Neural crest cell (in vitro differentiated cells): ENCODE measurements around the gene EHBP1L1. TPM values are rescaled to one million over a fixed set of nuclear protein-coding genes. Genes with fewer than 3 reads are reported as not detected.
A peak's percentile ranks its signal among the peaks of the same experiment; 100 is the strongest.

Experiments used
- DNase-seq: peaks from one replicate; pipeline ENCODE4 v3.0.0; 2021; ENCODE audit warnings: low read depth, mixed read lengths, low spot score
- H3K27ac Mint-ChIP-seq: one replicate; pipeline ENCODE4 v1.8.0; 2021; ENCODE audit warnings: mild to moderate bottlenecking, mixed read lengths; ENCODE audit not compliant: unreplicated experiment
- H3K27me3 Mint-ChIP-seq: 2 replicates; pipeline ENCODE4 v1.8.0; 2021; ENCODE audit warnings: low read depth, mild to moderate bottlenecking, mixed read lengths
- H3K36me3 Mint-ChIP-seq: 2 replicates; pipeline ENCODE4 v1.8.0; 2021; ENCODE audit warnings: low read depth, mild to moderate bottlenecking, mixed read lengths
- H3K4me1 Mint-ChIP-seq: 2 replicates; pipeline ENCODE4 v1.8.0; 2021; ENCODE audit warnings: mixed read lengths
- H3K4me3 Mint-ChIP-seq: one replicate; pipeline ENCODE4 v1.8.0; 2021; ENCODE audit warnings: mild to moderate bottlenecking, mixed read lengths
- H3K9me3 Mint-ChIP-seq: 2 replicates; pipeline ENCODE4 v1.8.0; 2021; ENCODE audit warnings: mixed read lengths
- total RNA-seq: library from RNA; stranded (reverse); gene quantifications from 2 replicates; pipeline ENCODE4 v1.2.1, GENCODE V29; 2021
- TF ChIP-seq, protein P1 (sequence below): fragments of 200-600 bp; sonication (generic); conservative IDR thresholded peaks from 2 replicates; pipeline ENCODE4 v1.5.0; 2021; ENCODE audit warnings: antibody characterized with exemption, mild to moderate bottlenecking

Gene EHBP1L1
- total RNA-seq, 1 donor from 2014 or later, result 13.6 TPM

- H3K27me3 Mint-ChIP-seq, result peaks cover 26% of the 10 kb centered on the region
- no peak overlapping the region for H3K27ac Mint-ChIP-seq
- H3K36me3 Mint-ChIP-seq, result peaks cover 5% of the 10 kb centered on the region
These were observed 3.4 kb downstream of the EHBP1L1 start for GRCh38 chr11:65579291-65579690.

GRCh38 chr11:65580031-65580692, 4.3 kb downstream of the EHBP1L1 start:
- H3K4me1 Mint-ChIP-seq, result peaks cover 29% of the 10 kb centered on the region
- TF ChIP-seq, protein P1, sequence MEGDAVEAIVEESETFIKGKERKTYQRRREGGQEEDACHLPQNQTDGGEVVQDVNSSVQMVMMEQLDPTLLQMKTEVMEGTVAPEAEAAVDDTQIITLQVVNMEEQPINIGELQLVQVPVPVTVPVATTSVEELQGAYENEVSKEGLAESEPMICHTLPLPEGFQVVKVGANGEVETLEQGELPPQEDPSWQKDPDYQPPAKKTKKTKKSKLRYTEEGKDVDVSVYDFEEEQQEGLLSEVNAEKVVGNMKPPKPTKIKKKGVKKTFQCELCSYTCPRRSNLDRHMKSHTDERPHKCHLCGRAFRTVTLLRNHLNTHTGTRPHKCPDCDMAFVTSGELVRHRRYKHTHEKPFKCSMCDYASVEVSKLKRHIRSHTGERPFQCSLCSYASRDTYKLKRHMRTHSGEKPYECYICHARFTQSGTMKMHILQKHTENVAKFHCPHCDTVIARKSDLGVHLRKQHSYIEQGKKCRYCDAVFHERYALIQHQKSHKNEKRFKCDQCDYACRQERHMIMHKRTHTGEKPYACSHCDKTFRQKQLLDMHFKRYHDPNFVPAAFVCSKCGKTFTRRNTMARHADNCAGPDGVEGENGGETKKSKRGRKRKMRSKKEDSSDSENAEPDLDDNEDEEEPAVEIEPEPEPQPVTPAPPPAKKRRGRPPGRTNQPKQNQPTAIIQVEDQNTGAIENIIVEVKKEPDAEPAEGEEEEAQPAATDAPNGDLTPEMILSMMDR, result no peak
- no peak overlapping the region for H3K4me3 Mint-ChIP-seq
- DNase-seq, result no peak
- no peaks in the 10 kb centered on the region for H3K9me3 Mint-ChIP-seq
- no peak overlapping the region for H3K27ac Mint-ChIP-seq
- peaks cover 20% of the 10 kb centered on the region for H3K27me3 Mint-ChIP-seq
- peaks cover under 1% of the 10 kb centered on the region for H3K36me3 Mint-ChIP-seq

More at GRCh38 chr11:65579291-65579690, 3.4 kb downstream of the EHBP1L1 start:
- TF ChIP-seq, protein P1, result no peak
- Mint-ChIP-seq H3K4me1 (peaks cover 35% of the 10 kb centered on the region), H3K4me3 (peak overlapping the region; percentile 61), H3K9me3 (no peaks in the 10 kb centered on the region)
- DNase-seq, result no peak

DNA sequence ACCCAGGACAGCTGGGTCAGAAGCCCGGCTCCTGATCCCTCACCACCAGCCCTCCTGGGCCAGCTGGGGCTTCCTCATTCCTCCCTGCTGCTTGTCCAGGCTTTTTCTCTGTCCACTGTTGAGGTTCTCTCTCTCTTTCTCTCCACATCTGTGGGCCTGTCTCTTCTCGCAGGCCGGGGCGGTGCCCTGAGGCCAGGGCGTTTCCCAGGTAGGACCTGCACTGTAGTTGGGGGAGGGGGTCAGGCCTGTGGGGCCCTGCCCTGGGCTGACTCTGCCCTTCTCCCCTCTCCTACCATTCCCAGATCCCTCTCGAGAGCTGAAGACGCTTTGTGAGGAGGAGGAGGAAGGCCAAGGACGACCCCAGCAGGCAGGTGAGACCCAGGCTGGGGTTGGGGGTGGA, 4.9 kb downstream of the EHBP1L1 start:
- Mint-ChIP-seq H3K36me3 (no peaks in the 10 kb centered on the region), H3K27ac (no peak overlapping the region), H3K27me3 (peaks cover 15% of the 10 kb centered on the region), H3K4me1 (peaks cover 24% of the 10 kb centered on the region), H3K9me3 (no peaks in the 10 kb centered on the region), H3K4me3 (no peak overlapping the region)
- DNase-seq, result no peak
- TF ChIP-seq, protein P1, result no peak

DNA sequence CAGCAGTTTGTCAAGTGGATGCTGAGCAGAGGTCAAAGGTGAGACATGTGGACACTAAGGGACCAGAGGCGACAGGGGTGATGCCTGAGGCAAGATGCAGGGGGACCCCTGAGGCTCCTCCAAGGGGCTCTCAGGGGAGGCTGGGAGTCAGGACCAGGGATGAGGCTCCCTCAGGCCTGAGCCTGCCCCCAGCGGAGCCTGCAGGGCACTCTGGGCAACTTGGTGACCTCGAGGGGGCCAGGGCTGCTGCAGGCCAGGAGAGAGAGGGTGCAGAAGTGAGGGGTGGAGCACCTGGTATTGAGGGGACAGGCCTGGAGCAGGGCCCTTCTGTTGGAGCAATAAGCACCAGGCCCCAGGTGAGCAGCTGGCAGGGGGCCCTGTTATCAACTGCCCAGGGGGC, 6.1 kb downstream of the EHBP1L1 start:
- TF ChIP-seq, protein P1, result no peak
- peaks cover 25% of the 10 kb centered on the region for H3K4me1 Mint-ChIP-seq
- DNase-seq, result no peak
- peak overlapping the region; percentile 45 for H3K4me3 Mint-ChIP-seq
- H3K27me3 Mint-ChIP-seq, result peaks cover 11% of the 10 kb centered on the region
- no peak overlapping the region for H3K27ac Mint-ChIP-seq
- H3K9me3 Mint-ChIP-seq, result no peaks in the 10 kb centered on the region
- H3K36me3 Mint-ChIP-seq, result no peaks in the 10 kb centered on the region

- peaks cover 28% of the 10 kb centered on the region for H3K4me1 Mint-ChIP-seq
- peak overlapping the region; percentile 16 for H3K4me3 Mint-ChIP-seq
- no peaks in the 10 kb centered on the region for H3K36me3 Mint-ChIP-seq
- peaks cover under 1% of the 10 kb centered on the region for H3K27me3 Mint-ChIP-seq
- H3K9me3 Mint-ChIP-seq, result no peaks in the 10 kb centered on the region
- DNase-seq, result no peak
- TF ChIP-seq, protein P1, result no peak
- no peak overlapping the region for H3K27ac Mint-ChIP-seq
These were observed 7.7 kb downstream of the EHBP1L1 start for GRCh38 chr11:65583589-65583988.
